ENCODE measurements around the gene FARP2. TPM values are rescaled to one million over a fixed set of nuclear protein-coding genes. Genes with fewer than 3 reads are reported as not detected.

FARP2 gene
- polyA plus RNA-seq, 1 of the 3 experiments (the other 2 are of a cell fraction), result 11.5 TPM

DNA sequence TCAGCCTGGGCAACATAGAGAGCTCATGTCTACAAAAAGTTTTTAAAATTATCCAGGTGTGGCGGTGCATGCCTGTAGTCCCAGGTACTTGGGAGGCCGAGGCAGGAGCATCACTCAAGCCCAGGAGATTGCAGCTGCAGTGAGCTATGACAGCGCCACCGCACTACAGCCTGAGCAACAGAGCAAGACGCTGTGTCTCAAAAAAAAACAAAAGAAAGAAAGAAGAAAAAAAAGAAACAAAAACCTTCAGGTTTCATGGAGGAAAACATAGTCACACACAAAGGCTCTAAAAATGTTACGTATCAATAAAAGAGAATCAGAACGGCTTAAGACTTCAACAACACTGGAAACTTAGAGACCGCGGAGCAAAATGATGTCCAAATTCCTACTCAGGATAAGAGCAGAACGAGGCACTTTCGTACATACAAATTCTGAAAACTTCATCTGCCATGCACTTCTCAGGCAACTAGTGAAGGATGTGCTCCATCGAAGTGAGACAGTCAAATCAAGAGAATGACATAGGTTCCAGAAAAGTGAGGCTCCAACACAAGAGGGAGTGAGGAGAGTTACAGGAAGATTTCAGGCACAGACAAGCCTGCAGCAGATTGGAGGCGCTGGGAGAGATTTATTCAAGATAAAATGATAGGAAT, 45.0 kb upstream of the FARP2 start:
- POLR2A ChIA-PET, result no interaction called here

DNA sequence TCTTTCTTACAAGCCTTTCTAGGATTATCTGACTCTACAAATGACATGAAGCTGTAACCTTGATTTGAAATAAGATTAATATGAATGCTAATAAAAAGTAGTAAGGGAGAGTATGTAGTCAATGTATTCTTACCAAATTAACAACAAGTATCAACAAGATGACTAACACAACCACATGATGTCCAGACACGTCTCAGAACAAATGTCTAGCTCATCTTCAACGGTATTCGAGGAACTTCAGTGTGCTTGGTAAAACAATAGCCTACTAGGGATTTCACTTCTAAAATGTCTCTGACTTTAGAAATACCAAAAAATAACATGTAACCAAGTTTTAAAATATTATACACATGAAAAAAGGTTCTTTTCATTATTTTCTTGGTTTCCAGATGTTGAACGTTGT, 44.0 kb upstream of the FARP2 start:
- Histone ChIP-seq H3K9me3 (no peaks in the 10 kb centered on the region), H3F3A (replicated peaks; ENCODE audit: insufficient read depth) (peaks cover 12% of the 10 kb centered on the region), H3K9ac (no peak overlapping the region), H3K79me2 (ENCODE audit: insufficient read depth) (peaks cover 92% of the 10 kb centered on the region), H3K27me3 (ENCODE audit: insufficient read depth) (no peaks in the 10 kb centered on the region), H2AFZ (ENCODE audit: low read depth) (no peak overlapping the region), H3K4me3 (ENCODE audit: low read depth in 2 of 2, low read length in 1 of 2) (no peak overlapping the region), H3K9me2 (no peaks in the 10 kb centered on the region), H3K36me3 (replicated peaks in 1 of 2; ENCODE audit: control insufficient read depth in 1 of 2, insufficient read depth in 2 of 2, low read length in 1 of 2) (peaks cover under 1 to 4% of the 10 kb centered on the region in 2 experiments), H4K20me1 (ENCODE audit: insufficient read depth) (peaks cover 51% of the 10 kb centered on the region), H3K4me1 (ENCODE audit: control insufficient read depth in 1 of 2, insufficient read depth in 2 of 2, low read depth in 1 of 2, low read length in 1 of 2) (peaks cover 0 to 15% of the 10 kb centered on the region in 2 experiments; a peak in 2 of 4 replicates), H3K27ac (ENCODE audit: low read depth in 2 of 2, low read length in 1 of 2) (no peak overlapping the region; a peak in 1 of 4 replicates), H3K4me2 (no peak overlapping the region)
- DNase-seq, result no peak
- WGBS (ENCODE audit: low lambda C conversion rate), result 82% methylated on average over 4 of the region's 4 CpGs
- ChIA-PET CTCF (interaction anchor here (0.7 to 1.1 kb wide), 2 partner anchors 54 to 219 kb away, joined by 3 read pairs; no protein-coding TSS in a partner anchor), POLR2A (no interaction called here)
- no peak for TF ChIP-seq TAF1 (IDR thresholded peaks at IDR 0.05; ENCODE audit: borderline replicate concordance, low read depth, low read length)
- TF ChIP-seq SMC3 (IDR thresholded peaks at IDR 0.05; ENCODE audit: low read depth, low read length), result no peak
- no peak for TF ChIP-seq MEF2A (IDR thresholded peaks at IDR 0.05; ENCODE audit: borderline replicate concordance, low read depth)
- TF ChIP-seq SIN3A (IDR thresholded peaks at IDR 0.05; ENCODE audit: borderline replicate concordance, low read depth, low read length), result no peak
- TF ChIP-seq NRF1 (IDR thresholded peaks at IDR 0.05; ENCODE audit: low read depth, low read length), result no peak
- TF ChIP-seq GATA2 (CRISPR knock-in tag; IDR thresholded peaks at IDR 0.05), result no peak
- TF ChIP-seq, protein P1, sequence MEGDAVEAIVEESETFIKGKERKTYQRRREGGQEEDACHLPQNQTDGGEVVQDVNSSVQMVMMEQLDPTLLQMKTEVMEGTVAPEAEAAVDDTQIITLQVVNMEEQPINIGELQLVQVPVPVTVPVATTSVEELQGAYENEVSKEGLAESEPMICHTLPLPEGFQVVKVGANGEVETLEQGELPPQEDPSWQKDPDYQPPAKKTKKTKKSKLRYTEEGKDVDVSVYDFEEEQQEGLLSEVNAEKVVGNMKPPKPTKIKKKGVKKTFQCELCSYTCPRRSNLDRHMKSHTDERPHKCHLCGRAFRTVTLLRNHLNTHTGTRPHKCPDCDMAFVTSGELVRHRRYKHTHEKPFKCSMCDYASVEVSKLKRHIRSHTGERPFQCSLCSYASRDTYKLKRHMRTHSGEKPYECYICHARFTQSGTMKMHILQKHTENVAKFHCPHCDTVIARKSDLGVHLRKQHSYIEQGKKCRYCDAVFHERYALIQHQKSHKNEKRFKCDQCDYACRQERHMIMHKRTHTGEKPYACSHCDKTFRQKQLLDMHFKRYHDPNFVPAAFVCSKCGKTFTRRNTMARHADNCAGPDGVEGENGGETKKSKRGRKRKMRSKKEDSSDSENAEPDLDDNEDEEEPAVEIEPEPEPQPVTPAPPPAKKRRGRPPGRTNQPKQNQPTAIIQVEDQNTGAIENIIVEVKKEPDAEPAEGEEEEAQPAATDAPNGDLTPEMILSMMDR (IDR thresholded peaks at IDR 0.05), result no peak

More for the DNA sequence above, 45.0 kb upstream of the FARP2 start:
- no peaks in the 10 kb centered on the region for H3K9me2 ChIP-seq
- no peaks in the 10 kb centered on the region for H3K36me3 ChIP-seq (replicated peaks in 1 of 2; ENCODE audit: control insufficient read depth in 1 of 2, insufficient read depth in 2 of 2, low read length in 1 of 2)
- peaks cover 51% of the 10 kb centered on the region for H4K20me1 ChIP-seq (ENCODE audit: insufficient read depth)
- H3F3A ChIP-seq (replicated peaks; ENCODE audit: insufficient read depth), result peaks cover 3% of the 10 kb centered on the region
- DNase-seq, result no peak
- TF ChIP-seq GATA2 (CRISPR knock-in tag; IDR thresholded peaks at IDR 0.05) (no peak), EZH2phosphoT487 (IDR thresholded peaks at IDR 0.05; ENCODE audit: borderline replicate concordance, low read depth) (no peak), JUND (IDR thresholded peaks at IDR 0.05) (no peak), MXI1 (IDR thresholded peaks at IDR 0.05; ENCODE audit: low read depth, low read length) (no peak), TCF12 (IDR thresholded peaks at IDR 0.05) (no peak)
- TF ChIP-seq, protein P2, sequence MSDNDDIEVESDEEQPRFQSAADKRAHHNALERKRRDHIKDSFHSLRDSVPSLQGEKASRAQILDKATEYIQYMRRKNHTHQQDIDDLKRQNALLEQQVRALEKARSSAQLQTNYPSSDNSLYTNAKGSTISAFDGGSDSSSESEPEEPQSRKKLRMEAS (IDR thresholded peaks at IDR 0.05; ENCODE audit: low read depth), result no peak
- H2AFZ ChIP-seq (ENCODE audit: low read depth), result no peak overlapping the region
- H3K27ac ChIP-seq (ENCODE audit: low read depth in 2 of 2, low read length in 1 of 2), result no peak overlapping the region; a peak in 1 of 4 replicates
- H3K4me3 ChIP-seq (ENCODE audit: low read depth in 2 of 2, low read length in 1 of 2), result no peak overlapping the region
- peaks cover 92% of the 10 kb centered on the region for H3K79me2 ChIP-seq (ENCODE audit: insufficient read depth)
- H3K4me2 ChIP-seq, result no peak overlapping the region
- no peaks in the 10 kb centered on the region for H3K27me3 ChIP-seq (ENCODE audit: insufficient read depth)
- WGBS (ENCODE audit: low lambda C conversion rate), result 92% methylated on average over 13 of the region's 13 CpGs
- H3K9me3 ChIP-seq, result no peaks in the 10 kb centered on the region
- peaks cover 0 to 11% of the 10 kb centered on the region in 2 experiments; a peak in 2 of 4 replicates for H3K4me1 ChIP-seq (ENCODE audit: control insufficient read depth in 1 of 2, insufficient read depth in 2 of 2, low read depth in 1 of 2, low read length in 1 of 2)
- no peak overlapping the region for H3K9ac ChIP-seq
- CTCF ChIA-PET, result no interaction called here
